Hindlimb muscle (tissue), 1 donor: ENCODE results near the gene KCTD19. TPM values are rescaled to one million over a fixed set of nuclear protein-coding genes. Genes with fewer than 3 reads are reported as not detected.

Source experiments
- DNase-seq: peaks from one replicate; pipeline ENCODE4 v3.0.0-alpha.2; 2013
- polyA plus RNA-seq: library from polyadenylated mRNA; unstranded; fragments of 120-200 nt; gene quantifications from one replicate; pipeline ENCODE4 v1.2.1, GENCODE V29; 2013; ENCODE audit not compliant: insufficient read length

Gene KCTD19
- polyA plus RNA-seq, 1 donor = 0.31 TPM

DNA sequence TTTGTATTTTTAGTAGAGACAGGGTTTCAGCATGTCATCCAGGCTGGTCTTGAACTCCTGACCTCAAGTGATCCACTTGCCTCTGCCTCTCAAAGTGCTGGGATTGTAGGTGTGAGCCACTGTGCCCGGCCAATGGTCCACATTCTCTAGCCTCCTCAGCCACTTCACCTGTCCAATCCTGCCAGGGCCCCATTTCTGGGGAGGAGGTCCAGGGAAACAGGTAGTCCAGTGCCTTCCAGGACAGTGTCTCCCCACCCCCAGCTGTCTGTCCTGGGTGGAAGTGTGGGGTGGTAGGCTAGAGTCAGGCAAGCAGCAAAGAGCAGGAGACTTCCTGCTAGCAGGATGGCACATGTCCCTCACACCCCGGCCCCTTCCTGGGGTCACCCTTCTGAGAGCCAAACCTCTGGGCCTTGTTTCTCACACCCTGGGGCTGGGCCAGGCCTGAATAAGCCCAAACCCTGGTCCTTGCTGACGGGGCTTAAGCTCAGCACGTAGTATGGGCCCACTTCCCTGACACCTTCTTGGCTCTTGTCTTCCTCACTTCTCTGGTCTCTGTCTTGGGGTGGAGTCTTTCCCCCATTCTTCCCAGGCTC is 84.3 kb downstream of the KCTD19 start:
- DNase-seq = no peak

DNA sequence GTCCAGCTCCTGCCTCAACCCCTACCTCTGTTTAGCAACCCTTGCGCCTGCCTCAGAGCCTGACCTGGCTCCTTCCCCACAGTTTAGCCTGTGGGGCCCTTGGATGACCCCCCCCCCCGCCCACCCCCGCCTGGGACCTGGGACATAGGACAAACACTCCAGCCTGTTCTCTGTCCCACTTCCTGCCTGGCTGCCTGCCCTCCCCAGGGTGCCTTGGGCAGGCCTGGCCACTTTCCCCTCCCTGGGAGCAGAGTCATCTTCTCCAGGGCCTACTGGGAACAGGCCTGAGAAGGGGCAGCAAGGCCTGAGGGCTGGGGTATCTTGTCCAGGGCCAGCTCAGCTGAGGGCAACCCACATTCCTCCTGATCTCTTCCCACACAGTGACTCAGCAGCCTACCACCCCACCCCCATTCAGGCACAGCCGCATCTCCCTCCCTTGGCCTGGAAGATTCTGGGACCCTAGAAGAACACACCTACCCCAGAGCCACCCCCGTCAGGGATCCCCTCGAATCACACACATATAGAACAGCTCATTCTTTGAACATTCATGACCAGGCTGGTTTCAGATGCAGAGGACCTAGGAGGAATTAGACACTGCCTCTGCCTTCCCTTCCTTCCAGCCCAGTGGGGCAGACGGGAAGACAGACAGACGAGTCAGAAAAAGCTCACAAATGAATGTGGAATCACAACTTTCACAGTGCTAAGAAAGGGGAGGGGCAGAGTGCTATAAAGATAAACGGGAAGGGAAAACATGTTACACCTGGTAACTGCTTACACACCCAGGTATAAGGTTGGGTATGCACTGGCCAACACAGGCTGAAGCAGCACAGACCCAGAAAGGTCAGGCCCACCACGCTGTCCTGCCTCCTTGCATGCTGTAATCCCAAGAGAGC is 85.3 kb downstream of the KCTD19 start:
- no peak for DNase-seq

DNA sequence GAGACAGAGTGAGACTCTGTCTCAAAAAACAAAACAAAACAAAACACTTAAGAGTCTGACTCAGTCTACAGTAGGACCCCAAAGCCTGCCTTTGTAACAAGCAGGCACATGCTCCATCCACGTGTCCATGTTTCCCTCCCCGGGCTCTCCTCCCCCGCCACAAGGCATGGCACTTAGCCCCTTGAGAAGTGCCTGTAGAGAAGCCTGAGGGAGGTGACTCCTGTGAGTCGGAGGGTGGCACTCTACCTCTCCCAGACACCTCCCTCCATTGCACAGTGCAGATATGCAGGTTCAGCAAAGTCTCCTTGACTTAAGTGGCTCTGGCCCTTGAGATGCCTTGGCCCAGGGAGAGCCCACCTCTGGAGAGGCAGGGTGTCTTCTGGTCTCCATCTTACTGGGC is 86.0 kb downstream of the KCTD19 start:
- DNase-seq = no peak

Other genes starting within 250 kb of the KCTD19 start
- 20.8 TPM for gene PHAF1, start 216.8 kb downstream of the KCTD19 start, polyA plus RNA-seq
- 10.9 TPM for gene B3GNT9, start 175.7 kb downstream of the KCTD19 start, polyA plus RNA-seq
- 5.9 TPM for gene TRADD, start 166.8 kb downstream of the KCTD19 start, polyA plus RNA-seq
- 2.5 TPM for gene FBXL8, start 166.8 kb downstream of the KCTD19 start, polyA plus RNA-seq
- gene HSF4, start 162.0 kb downstream of the KCTD19 start, polyA plus RNA-seq = 5.3 TPM
- gene NOL3, start 156.2 kb downstream of the KCTD19 start, polyA plus RNA-seq = 44.3 TPM
- 22.9 TPM for gene MATCAP1, start 142.8 kb downstream of the KCTD19 start, polyA plus RNA-seq
- 15.3 TPM for gene EXOC3L1, start 136.6 kb downstream of the KCTD19 start, polyA plus RNA-seq
- 40.9 TPM for gene E2F4, start 134.6 kb downstream of the KCTD19 start, polyA plus RNA-seq
- gene ELMO3, start 127.6 kb downstream of the KCTD19 start, polyA plus RNA-seq = 1.1 TPM
- 17.5 TPM for gene TMEM208, start 99.6 kb downstream of the KCTD19 start, polyA plus RNA-seq
- gene FHOD1, start 79.3 kb downstream of the KCTD19 start, polyA plus RNA-seq = 20.1 TPM
- 1.5 TPM for gene SLC9A5, start 77.8 kb downstream of the KCTD19 start, polyA plus RNA-seq
- gene PLEKHG4, start 47.2 kb downstream of the KCTD19 start, polyA plus RNA-seq = 10.0 TPM
- gene LRRC36, start 74 bp upstream of the KCTD19 start, polyA plus RNA-seq = 0.50 TPM
- 384 TPM for gene TPPP3, start 66.8 kb upstream of the KCTD19 start, polyA plus RNA-seq
- gene ZDHHC1, start 89.7 kb upstream of the KCTD19 start, polyA plus RNA-seq = 18.3 TPM
- 12.5 TPM for gene HSD11B2, start 104.4 kb upstream of the KCTD19 start, polyA plus RNA-seq
- gene ATP6V0D1, start 154.4 kb upstream of the KCTD19 start, polyA plus RNA-seq = 71.6 TPM
- gene AGRP, start 156.8 kb upstream of the KCTD19 start, polyA plus RNA-seq = not detected
- 64.8 TPM for gene RIPOR1, start 202.1 kb upstream of the KCTD19 start, polyA plus RNA-seq
- gene CTCF, start 235.8 kb upstream of the KCTD19 start, polyA plus RNA-seq = 43.9 TPM